ENCODE measurements around the gene PRR20B.
"Not testable (repeated sequence)": the region's sequence is repeated elsewhere in the genome, so short reads cannot be mapped to it uniquely, and the experiment has no call there.

The PRR20B gene

GRCh38 chr13:57147188-57147587, at the start of gene PRR20B:
Gene PRR20B, plus strand, starts transcription at chr13:57147488. Its CDS starts 387 bp downstream, at chr13:57147875.
- DNase-seq: not testable (repeated sequence)

- DNase-seq: no peak
These were observed 32.3 kb upstream of the PRR20B start for GRCh38 chr13:57114945-57115344.

- no peak for DNase-seq
These were observed 23.6 kb upstream of the PRR20B start for GRCh38 chr13:57123681-57124080.

GRCh38 chr13:57128909-57129308, 18.4 kb upstream of the PRR20B start:
- DNase-seq: no peak

- no peak for DNase-seq
These were observed 11.2 kb upstream of the PRR20B start for GRCh38 chr13:57136093-57136492.

GRCh38 chr13:57137585-57137984, 9.7 kb upstream of the PRR20B start:
- no peak for DNase-seq

- DNase-seq: no peak
These were observed 8.3 kb upstream of the PRR20B start for GRCh38 chr13:57138988-57139387.

- DNase-seq: not testable (repeated sequence)
These were observed 7.5 kb upstream of the PRR20B start for GRCh38 chr13:57139781-57140180.

- not testable (repeated sequence) for DNase-seq
These were observed 6.9 kb upstream of the PRR20B start, which contains the start of gene PRR20A for GRCh38 chr13:57140235-57140968. Gene PRR20A, plus strand, starts transcription at chr13:57140918. Its CDS starts 387 bp downstream, at chr13:57141305.

- DNase-seq: not testable (repeated sequence)
These were observed 818 bp downstream of the PRR20B start for GRCh38 chr13:57148106-57148505.

- DNase-seq: not testable (repeated sequence)
These were observed 6.5 kb downstream of the PRR20B start, which contains the start of gene PRR20C for GRCh38 chr13:57153761-57154160. Gene PRR20C, plus strand, starts transcription at chr13:57154061. Its CDS starts 387 bp downstream, at chr13:57154448.

- not testable (repeated sequence) for DNase-seq
These were observed 13.0 kb downstream of the PRR20B start, which contains the start of gene PRR20D for GRCh38 chr13:57160332-57160731. Gene PRR20D, plus strand, starts transcription at chr13:57160632. Its CDS starts 387 bp downstream, at chr13:57161019.

GRCh38 chr13:57166897-57167296, 19.6 kb downstream of the PRR20B start, which contains the start of gene PRR20E:
Gene PRR20E, plus strand, starts transcription at chr13:57167197. Its CDS starts 387 bp downstream, at chr13:57167584.
- not testable (repeated sequence) for DNase-seq

- DNase-seq: no peak
These were observed 44.4 kb downstream of the PRR20B start for GRCh38 chr13:57191667-57192066.

Data from CD4-positive, alpha-beta T cell treated with Interleukin-10 for 1 hour (primary cell).